HG03571 (cell line): ENCODE results near the gene FBXL14.

Experiments used
- ATAC-seq: cut with Tn5 transposase; IDR thresholded peaks from one replicate; pipeline ENCODE4 v1.9.1; 2021; ENCODE audit not compliant: unreplicated experiment

Gene FBXL14

DNA sequence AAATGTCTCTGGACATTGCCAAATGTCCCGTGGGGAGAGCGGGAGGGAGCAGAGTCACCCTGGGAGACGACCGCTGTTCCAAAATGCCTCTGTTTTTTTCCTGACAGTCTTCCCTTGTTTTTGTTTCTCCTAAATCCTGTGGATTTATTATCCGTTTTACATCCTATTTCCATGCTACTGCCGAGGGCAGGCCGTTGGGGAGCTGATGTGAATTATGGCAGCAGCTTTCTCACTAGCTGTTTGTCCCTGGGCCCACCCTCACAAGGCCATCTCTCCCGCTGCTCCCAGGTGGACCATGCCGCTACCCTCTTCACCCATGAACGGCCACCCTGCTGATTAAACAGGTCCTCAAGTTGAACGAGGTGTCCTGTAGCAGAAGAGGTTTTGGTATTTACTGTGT, 55.2 kb downstream of the FBXL14 start:
- ATAC-seq = no peak

DNA sequence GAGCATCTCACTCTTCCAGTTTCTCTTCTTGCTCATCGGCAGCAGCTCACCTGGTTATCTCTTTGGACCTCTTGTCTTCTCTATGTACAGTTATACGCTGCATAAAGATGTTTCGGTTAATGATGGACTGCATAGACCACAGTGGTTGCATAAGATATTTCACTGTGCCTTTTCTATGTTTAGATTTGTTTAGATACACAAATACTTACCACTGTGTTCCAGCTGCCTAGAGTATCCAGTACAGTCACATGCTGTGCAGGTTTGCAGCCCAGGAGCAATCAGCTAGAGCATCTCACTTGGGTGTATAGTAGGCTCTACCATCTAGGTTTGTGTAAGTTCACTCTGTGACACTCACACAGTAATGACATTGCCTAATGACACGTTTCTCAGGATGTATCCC, 57.6 kb downstream of the FBXL14 start:
- ATAC-seq = no peak

DNA sequence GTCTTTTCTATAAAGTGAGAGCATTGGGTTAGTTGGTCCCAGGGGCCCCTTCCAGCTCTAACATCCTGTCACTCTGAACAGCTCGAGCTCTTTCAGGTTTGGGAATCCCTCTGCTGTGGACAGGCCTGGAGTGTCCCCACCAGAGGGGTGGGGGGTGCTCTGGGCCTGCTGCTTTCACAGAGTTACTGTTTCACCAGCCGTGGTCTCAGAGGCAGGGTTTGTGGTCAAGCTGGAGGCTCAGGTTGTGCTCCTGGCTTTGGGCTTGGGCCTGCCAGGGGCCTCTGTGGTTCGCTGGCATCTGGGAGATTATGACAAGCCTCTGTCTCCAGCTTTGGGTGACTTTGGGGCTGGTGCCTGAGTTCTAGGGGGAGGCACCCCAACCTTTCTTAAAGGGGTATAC, 59.6 kb downstream of the FBXL14 start:
- peak; percentile 31 for ATAC-seq

DNA sequence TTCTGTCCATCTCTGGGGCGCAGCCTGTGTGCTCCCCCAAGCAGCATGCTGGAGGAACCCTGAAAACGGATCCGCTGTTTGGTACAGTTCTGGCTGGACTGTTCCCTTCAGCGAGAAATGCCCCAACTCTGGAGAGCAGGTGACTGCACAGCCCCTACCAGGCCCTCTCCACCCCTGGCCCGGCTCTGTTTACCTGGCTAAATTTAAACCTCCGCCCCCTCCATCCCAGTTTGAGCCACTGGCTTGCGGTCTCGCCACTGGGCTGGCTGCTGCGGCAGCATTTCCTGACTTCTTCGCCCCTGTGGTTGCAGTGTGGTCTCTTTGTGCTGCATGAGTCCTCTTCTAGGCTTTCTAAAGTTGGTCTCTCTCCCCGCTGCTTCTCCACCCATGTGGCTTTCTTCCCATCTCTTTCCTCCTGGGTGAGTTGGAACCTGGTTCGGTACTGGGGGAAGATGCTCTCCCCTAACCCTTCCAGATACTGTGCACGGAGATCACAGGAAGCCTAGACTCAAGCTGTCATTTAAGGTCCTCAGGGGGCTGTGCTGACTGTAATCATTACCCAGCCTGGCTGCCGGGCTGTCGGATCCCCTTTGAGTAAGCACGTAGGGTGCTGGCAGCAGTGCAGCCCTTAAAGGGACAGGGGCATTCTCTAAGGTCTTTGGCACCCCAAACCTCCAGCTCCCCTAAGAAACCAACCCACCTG, 60.6 kb downstream of the FBXL14 start:
- peak; percentile 49 for ATAC-seq

DNA sequence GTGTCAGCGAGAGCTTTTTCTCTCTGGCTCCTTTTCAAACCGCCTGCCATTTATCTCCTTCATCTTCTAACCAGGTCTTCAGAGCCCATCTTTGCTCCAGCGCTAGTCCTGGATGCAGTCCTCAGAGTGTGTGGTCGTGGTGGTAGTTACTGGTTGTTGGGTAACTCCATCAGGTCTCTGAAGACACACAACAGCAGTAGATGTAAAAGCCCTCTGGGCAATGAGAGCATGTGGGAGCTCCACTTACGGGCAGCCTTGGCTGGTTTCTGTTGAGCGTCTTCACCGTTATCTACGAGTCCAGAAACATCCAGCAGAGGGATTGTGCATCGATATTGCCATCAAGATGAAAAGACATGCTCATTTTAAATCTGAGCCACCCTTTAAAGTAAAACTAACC, 61.2 kb downstream of the FBXL14 start:
- ATAC-seq = peak; percentile 12

DNA sequence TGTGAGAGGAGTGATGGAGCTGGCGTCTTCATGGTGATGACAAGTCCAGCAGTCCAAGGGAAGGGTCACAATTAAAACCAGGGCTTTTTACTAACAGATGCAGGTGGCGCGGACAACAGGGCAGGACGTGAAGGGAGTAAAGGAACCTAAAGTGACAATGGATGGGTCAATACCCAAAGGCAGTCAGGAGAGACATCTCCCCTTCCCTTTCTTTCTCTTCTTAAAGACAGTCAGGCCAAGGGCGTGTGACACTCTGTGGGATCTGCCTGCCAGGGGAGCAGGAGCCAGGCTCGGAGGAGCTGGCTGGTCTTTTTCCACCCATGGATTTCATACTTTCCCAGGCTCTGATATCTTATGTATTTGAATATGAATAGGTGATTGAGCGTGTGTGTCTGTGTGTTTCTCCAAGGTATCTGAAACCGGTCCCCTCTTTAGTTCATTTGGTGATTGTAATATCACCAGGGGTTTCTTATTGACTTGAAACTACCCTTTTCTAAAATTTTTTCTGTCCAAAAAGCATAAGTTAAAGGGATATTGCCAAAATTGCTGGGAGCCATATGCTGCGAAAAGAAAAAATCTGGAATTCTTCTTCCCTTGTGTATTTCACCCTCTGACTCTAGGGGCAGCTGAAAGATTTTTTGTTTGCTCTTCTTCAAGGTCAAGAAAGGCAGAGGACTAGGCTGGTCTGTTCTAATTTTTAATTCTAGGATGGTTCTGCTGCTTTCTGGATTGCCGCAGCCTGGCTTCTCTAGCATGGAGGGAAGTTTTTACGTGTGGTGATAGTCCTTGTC, 61.8 kb downstream of the FBXL14 start:
- ATAC-seq = no peak

DNA sequence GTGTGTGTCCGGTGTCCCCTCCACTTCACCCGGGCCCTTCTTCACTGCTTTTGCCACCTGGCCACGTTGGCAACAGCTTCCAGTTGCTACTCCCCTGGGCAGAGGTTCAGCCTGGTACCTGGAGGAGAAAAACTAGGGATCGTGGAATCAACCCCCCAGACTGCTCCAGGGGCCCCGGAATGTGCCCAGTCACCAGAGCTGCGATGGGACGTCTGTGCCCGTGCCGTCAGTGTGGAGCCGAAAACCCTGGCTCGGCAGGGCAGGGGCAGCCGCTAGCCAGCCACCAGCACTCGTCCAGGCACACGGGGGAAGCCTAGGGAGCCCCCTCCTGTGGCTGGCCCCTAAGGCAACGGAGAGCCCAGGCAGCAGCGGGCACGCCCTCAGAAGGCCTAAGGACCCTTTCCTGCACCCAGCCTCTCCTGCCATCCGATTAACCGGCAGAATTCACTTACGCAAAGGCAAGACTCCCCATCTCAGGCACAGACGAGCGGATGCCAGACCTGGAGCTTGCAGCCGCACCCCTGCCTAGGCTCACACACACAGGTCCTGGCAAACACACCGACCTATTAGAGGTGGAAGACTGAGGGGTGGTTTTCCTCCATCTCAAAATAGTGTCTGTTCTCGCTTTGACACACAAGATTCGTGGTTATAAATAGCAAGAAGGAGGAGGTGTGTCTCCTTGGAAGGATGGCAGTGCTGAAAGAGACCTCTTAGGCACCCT, 62.6 kb downstream of the FBXL14 start:
- ATAC-seq = no peak

DNA sequence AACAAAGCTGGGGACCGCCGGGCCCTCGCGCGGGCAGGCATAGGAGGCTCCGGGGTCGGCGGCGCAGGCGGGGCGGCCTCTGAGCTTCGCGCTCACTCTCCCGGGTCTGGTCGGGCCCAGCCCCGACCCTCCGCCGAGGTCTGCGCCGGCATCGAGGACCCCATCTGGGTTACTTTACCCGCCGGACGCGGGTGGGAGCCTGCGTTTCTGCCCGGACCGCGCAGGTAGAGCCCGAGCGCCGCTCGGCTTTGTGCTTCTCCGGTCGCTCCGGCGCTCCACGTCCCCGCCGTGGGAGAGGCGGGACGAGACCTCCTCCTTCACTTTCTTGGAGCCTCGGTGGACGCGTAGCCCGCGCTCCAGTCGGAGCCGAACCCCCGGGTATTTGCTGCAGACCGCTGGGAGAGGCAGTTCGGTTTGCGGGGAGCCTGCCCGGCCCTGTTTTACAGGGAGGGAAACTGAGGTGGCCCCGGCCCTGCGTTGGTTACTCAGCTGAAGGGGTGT, 63.2 kb downstream of the FBXL14 start:
- no peak for ATAC-seq

DNA sequence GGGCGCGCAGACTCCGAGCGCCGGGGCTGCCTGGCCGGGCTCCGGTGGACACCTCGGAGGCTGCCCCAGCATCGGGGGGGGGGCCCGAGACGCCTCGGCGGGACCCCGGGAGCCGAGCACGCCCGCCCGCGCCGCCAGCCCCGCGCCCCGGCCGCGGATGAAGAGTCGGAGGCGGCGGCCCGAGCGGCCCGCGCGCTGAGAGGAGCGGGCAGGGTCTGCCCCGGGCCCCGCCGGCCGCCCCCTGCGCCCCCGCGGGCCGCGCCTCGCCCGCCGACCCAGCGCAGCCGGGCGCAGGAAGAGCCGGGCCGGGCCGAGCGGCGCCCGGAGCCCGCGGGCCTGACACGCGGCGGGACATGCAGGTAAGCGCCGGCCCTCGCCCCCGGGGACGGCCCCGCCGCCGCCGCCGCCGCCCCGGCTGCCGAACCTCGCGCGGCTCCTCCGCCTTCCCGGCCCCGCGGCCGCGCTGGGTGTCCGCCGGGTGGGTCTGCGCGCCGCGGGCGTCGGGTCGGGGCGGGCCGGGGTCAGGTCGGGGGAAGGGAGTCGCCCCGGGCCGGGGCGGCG, 63.7 kb downstream of the FBXL14 start:
- no peak for ATAC-seq

DNA sequence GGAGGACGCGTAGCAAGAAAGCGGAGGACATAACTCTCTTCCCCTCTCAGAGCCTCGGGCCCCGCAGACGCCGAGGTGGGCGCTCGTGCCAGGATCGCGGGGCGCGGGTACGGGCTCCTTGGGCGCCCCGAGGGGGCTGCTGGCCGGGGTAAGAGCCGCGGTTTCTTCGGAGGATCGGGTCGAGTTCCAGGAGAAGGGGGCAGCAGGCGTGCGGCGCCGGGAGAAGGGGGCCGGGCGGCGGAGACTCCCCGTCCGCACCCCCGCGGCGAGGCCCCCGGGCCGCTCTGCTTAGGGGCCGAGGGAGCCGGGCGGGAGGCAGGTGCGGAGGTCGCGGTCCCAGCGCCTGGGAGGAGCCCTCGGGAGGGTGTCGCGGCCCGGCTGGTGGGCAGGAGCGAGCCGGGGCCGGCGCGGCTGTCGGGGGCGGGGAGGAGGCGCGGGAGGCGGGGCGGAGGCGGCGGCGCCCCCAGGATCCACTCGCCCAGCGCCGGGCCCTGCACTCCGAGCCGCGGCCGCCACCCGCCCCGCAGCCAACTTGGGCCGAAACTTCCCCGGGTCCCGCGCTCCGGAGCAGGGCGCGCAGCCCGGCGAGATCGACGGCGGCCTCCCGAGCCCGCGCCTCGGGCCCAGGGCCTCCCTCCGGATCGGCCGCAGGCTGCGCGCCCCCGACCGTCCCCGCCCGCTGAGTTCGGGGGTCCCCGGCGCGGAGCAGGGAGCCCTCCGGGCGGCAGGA, 64.4 kb downstream of the FBXL14 start:
- ATAC-seq = no peak

DNA sequence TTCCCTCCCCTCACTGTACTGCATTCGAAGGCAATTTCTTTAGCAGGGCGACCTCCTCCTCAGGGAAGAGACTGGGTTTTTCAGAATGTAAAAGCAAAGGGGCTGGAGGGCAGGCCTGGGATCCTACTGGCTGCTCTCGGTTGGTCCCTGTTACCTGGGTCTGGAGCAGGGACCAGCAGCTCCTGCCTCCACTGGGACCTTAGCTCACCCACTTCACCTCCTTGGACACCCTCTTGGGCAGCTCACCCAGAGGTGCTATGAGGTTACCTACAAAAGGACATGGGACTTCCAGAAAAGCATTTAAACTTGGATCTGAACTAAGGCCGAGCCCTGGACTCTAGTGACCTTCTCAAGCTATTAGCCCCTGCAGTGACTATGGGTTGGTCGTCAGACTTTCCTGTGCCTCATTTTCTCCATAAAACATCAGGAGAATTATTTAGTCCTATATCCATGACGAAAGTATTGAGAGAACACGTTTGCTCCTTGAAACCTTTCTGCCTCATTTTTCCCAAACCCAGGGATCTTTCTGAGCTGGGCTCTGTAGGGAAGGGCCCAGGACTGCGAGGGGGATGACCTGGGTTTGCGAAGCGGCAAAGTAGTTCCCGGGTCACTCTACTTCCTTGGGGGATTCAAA, 65.0 kb downstream of the FBXL14 start:
- ATAC-seq = no peak

DNA sequence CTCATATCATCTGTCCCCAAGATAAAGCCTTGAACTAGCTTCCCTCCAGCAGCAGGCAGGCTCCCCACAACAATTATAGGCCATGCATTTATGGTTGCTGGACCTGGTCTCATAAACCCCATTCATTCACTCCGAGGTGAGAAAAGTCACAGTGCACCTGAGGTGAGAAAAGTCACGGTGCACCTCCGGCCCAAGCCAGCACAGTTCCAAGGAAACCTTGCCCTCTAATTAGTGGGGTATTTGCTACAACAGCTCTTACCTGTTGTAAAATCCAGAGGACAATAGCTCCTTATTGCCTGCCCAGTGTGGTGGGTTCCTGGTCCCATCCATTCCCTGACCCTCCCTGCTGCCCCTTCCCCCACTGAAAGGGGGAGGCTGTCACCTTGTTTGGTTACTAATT, 65.6 kb downstream of the FBXL14 start:
- no peak for ATAC-seq

DNA sequence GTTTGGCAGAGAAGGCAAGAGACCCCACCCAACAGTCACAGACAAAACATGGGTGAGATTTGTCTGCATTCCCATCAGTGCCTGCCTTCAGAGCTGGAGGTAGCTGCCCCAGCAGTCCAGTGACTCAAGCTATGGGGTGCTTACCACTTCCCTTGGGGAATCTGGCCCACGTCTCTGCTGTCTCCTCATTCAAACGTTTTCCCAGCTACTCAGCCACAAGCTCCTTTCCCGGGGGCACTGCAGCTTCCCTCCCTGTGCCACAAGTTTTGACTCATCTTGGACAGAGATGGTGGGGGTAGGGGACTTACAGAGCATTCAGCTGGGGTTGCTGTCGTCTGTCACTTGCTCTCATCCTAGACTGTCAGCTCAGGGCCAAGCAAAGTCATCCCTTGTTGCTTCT, 66.6 kb downstream of the FBXL14 start:
- no peak for ATAC-seq

DNA sequence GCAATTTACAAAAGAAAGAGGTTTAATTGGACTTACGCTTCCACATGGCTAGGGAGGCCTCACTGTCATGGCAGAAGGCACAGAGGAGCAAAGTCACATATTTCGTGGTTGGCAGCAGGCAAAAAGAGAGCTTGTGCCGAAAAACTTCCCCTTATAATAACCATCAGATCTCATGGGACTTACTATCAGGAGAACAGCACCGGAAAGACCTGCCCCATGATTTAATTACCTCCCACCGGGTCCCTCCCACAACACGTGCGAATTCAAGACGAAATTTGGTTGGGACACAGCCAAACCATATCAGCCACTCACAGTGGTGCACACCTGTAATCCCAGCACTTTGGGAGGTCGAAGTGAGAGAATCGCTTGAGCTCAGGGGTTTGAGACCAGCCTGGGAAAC, 68.5 kb downstream of the FBXL14 start:
- no peak for ATAC-seq

DNA sequence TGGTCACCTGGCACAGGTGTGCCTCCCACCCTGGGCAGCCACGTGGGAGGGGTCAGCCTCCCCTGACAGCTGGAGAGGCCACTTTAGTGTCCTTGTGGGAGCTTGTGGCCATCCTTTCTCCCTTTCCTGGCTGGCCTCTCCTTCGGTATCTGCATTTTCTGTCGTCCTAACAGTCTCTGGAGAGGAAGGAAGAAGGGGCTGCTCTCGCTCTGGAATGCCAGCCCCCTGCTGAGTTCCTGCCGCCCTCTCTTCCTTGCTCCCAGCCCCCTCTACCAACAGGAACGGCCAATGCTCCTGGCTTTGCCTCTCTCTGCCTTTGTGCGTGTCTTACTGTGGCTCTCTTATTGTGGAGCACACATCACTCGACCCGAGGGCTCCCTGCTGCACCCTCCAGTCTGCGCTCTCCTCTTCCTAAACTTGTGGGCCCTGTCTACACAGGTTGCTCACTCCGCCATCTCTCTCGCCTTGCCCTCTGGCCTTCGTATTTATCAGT, 70.8 kb downstream of the FBXL14 start:
- ATAC-seq = no peak

DNA sequence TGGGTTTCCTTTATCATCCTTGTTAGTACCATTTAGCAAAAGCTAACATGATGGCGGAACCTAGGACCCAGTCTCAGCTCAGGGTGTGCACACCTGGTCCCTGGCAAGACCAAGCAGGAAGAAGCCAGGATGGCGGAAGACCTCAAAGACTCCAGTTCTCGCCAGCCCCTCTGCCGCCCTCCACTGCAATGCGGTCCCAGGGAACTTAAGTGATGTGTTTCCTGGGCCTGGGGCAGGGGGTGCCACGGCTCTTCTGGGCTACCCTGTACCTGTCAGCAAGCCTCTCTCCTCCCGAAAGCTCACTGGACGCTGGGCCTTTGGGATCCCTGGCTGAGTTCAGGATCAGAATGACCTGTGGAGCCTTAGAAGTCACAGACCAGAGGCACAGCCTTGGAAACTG, 71.3 kb downstream of the FBXL14 start:
- no peak for ATAC-seq

DNA sequence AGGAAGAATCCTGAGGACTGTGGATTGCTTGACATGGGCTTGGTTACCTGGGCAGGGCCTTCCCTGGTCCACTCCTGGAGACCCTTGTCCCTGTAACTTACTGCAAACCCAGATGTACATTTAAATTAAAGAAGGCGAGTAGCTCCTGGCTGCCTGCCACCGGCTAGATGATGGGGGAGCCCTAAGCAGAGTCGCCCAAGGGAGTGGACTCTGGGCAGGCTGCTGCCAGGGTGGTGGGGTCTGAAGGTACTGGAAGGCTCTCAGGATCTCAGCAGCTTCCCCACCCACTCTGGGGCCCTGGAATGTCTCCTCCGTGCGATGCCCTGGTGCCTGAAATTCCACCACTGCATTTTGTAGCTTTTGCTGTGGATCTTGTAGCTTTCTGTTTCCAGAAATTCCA, 74.7 kb downstream of the FBXL14 start:
- no peak for ATAC-seq

DNA sequence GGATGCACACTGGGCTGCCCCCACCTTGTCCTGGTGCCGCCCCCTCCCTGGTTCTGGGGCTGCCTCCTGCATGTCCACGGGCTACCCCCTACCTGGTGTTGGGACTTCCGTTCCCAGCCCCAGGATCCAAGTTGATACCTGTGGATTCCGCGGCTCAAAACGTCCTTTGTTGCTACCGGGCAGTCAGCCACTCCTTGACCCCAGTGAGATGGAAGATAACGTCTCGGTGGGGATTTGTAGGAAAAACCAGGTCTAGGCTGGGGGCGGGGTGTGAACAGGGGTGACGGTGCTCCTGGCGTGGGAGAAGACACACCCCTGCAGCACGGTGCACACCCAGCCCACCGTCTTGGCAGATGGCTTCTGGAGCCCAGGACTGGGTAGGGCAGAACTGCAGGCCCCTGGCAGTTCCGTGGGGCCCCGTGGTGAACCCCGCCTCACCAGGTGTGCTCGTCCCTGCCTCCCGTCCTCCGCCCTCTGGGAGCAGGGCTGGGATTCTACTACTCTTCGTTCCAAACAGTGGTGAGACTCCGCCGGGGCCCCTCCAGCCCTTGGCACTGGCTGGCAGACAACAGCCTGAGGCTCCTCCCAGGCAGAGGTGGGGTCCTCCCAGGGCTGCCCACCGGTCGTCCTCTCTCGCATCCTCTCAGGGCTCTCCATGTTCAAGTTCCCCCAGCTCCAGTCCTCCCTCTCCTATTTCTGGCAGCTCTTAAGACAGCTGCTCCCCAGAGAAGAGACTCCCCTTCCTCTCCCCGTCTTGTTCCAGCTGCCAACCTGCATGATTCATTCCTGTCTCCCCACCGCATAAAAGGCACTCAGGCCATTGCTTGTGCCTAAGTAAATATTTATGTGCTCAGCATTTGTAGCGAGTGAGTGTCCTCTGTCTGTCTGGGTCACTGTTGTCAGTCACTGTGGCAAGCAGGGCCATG, 75.5 kb downstream of the FBXL14 start:
- no peak for ATAC-seq
